HG03460 (cell line): ENCODE results near the gene MLH3.

ENCODE experiments used
- ATAC-seq: cut with Tn5 transposase; IDR thresholded peaks from one replicate; pipeline ENCODE4 v1.9.1; 2021; ENCODE audit not compliant: unreplicated experiment

Gene MLH3

DNA sequence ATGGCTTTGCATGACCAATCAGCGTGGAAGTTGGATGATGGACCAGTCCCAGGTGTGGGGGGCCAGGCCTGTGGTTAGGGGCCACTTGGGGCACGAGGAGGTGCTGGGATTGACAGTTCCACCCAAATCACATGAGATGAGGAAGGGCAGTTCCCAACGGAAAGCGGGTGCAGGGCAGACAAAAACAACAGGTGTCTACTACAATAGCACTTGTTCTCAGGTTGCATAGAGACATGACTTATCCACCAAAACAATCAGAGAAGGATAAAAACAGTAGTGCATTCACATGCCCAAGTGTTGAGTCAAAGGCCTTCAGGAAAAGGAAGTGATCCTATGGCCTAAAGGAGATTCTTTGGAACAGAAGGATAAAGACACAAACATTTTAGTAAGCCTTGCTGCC lies 63.1 kb downstream of the MLH3 start:
- no peak for ATAC-seq

- ATAC-seq = no peak
Measured at GRCh38 chr14:74985806-74986205, 65.5 kb downstream of the MLH3 start.

DNA sequence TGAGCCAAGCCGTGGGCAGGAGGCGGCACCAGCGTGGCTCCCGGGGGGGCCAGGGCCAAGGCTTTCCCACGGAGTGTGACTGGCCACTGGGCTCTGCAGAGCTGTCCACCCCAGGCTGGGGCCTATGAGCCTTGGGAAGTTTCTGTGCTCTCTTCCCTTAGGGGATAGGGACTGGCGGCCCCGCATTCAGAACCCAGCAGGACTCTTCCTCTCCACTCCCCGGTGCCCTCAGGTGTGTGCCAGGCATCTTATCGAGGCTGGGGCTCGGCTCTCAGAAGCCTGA lies 66.3 kb downstream of the MLH3 start:
- ATAC-seq = no peak

- no peak for ATAC-seq
Measured at GRCh38 chr14:74984236-74985027, 66.8 kb downstream of the MLH3 start.

- ATAC-seq = no peak
Measured at GRCh38 chr14:74983343-74983742, 67.9 kb downstream of the MLH3 start.

DNA sequence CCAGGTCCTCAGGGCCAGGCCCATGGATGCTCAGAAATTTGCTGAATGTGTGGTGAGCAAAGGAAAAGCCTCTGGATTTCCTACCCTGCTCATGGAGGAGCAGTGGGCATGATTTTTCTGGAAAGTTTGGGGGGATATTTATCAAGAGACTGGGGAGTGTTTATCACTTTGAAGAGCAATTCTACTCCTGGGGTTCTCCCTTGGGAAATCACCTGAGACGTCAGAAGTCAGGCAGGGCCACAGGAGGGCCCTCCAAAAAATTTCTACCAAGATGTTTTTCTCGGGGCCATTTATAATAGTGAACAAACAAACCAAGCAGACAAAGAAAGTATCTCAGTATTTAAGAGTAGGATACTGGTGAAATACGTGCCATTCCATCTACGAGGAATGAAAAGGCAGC lies 68.6 kb downstream of the MLH3 start:
- ATAC-seq = no peak

- no peak for ATAC-seq
Measured at GRCh38 chr14:74981833-74982232, 69.4 kb downstream of the MLH3 start.

- ATAC-seq = no peak
Measured at GRCh38 chr14:74981462-74981782, 69.8 kb downstream of the MLH3 start.

DNA sequence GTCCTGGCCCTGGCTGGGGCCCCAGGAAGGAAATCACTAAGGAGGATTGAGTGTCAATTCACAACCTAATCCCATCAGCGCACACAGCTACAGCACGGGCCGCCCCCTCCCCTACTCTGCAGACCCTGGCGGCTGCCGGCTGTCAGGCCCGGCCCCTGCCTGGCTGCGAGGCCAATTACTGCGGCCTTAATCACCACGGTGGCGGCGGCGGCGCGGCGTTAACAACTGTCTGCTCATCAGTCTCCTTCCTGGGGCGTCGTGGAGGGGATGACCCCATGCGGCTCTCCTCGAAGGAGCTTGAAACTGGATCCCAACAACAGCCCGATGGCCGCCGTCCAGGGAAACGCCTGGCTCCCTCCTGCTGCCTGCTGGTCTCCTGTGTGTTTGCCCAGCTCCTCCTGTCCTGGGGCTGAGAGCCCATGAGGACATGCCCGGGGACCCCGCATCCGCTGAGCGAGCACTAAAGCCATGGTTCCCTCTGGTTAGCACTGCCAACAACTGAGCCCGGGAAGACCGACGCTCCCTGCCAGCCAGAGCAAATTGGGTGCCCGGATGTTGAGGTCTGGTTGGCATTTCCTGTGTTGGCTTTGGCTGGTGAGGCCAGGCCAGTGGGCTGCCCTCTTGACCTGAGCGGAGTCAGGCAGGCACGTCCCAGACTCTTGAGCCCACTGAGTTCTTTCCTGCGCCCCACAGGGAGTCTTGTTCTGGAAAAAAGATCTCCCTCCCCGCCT lies 70.4 kb downstream of the MLH3 start:
- ATAC-seq = no peak

- ATAC-seq = no peak
Measured at GRCh38 chr14:74980398-74980730, 70.9 kb downstream of the MLH3 start.

- no peak for ATAC-seq
Measured at GRCh38 chr14:74979442-74980397, 71.5 kb downstream of the MLH3 start.

GRCh38 chr14:74979029-74979428 lies 72.2 kb downstream of the MLH3 start:
- no peak for ATAC-seq

- ATAC-seq = no peak
Measured at GRCh38 chr14:74978416-74978947, 72.8 kb downstream of the MLH3 start.

DNA sequence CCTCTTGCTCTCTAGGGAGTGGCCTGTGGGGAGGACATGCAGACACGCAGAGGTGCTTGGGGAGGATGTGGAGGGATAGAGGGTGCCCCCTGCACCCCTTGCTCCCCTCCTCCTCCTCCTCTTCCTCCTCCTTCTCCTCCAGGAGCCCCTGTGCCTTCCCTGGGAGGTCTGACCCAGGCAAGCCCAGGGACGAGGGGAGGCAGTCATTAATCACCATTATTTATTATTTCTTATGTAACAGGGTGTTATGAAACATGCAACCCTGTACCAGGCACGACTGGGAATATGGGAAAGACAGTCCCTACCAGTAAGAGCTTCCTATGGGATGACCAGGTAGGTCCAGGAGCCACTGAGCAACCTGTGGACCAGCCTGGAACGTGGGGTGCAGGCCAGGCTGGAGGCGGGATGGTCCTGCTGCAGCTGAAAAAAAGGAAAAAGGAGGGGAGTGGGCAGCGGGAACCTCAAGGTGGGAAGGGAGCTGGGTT lies 73.3 kb downstream of the MLH3 start:
- no peak for ATAC-seq

DNA sequence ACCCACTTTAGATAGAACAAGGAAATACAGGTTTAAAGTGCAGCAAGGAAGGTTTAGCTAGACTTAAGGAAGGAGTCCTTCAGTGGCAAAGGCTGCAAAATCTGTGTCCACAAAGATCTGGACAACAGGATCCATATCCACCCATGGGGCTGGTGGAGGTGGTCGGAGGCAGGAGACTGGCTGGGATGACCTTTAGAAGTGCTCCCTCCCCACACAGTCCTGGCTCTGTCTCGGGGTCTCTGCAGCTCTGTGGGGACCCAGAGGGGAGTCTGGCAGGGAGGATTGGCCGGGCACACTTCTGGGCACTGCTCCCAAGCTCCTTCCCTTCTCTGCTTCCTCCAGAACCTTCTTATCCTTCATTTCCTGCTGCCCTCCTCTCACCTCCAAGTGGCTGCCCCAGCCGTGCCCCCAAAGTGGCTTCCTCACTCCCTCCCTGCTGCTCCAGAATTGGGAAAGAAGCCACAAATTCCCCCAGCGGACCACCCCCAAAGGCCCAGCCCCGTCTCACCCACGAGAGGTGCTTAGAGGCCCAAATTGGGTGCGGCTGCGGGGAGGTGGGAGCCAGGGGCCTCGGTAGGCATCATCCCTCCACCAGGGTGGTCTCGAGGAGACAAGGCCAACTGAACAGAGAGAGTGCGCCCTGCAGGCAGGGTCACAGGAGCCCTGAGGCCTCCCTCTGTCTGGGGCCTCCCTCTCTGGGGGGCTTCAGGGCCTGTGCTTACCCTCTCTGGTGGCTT lies 73.9 kb downstream of the MLH3 start:
- no peak for ATAC-seq

DNA sequence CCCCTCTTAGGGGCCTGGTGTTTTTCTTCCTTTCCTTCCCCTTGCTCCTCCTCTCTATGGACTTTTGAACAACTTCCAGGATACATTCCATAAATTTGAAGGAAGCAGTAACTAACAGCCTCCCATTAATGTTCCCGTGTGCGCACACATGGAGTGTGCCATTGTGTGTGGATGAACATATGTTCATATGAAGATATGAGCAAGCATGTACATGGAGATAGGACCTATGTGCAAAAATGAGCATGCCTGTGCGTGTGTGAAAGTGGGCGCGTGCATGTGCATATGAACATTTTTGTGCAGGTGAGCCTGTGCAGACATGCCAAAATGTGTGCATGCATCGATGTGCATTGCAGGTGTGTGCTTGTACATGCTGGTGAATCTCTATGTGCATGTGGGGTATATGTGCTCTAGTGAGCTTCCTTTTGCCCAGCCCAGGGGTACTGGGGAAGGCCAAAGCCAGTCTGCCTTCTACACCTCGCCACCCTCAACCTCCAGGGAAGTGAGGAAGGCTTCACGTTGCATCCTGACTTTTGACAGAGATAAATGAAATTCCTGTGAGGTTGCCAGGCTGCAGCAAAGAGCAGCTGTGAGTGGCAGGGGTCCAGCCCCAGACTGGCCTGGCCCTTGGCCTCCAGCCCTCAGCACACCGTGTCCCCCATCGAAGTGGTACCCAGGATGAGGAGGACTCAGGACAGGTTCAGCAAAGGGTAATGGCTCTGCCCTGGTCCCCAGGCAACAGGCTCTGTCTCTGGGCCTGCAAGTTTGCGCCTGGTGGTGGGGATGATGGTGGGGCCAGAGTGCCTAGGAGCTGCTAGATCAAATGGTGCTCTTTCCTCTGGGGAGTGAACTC lies 74.8 kb downstream of the MLH3 start:
- ATAC-seq = no peak

DNA sequence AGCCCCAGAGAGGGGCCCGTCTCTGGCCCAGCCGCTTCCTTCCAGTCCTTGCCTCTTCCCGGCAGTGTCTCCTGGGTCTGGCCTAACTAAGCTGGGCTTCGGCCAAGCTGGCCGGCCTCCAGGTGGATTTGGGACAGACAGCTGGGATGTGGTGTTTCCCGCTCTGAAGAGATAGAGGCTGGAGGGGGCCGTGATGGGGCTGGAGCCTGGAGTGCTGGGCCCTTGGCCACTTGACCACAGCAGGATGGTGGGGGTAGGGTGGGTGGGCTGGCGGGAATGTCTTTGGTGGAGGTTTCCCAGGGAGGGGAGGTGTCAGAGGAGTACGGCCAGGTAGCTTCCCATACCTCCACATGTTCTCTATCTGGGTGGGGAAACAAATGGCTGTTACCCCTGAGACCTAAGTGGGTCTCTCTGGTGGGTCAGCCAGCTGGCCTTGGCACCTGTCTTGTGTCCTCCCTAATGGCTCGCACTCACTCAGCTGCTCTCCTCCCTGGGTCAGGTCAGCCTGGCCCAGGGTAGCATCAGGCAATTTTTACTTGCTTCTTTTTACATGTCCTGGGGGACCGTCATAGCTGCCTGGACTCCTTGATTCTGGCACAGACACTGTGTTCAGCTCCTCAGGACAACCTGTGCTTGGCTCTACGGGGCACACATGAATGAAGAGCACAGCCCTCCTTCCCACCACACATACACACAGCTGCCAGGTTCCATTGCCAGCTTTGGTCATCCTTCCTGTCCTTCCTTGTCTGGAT lies 76.0 kb downstream of the MLH3 start:
- ATAC-seq = no peak

DNA sequence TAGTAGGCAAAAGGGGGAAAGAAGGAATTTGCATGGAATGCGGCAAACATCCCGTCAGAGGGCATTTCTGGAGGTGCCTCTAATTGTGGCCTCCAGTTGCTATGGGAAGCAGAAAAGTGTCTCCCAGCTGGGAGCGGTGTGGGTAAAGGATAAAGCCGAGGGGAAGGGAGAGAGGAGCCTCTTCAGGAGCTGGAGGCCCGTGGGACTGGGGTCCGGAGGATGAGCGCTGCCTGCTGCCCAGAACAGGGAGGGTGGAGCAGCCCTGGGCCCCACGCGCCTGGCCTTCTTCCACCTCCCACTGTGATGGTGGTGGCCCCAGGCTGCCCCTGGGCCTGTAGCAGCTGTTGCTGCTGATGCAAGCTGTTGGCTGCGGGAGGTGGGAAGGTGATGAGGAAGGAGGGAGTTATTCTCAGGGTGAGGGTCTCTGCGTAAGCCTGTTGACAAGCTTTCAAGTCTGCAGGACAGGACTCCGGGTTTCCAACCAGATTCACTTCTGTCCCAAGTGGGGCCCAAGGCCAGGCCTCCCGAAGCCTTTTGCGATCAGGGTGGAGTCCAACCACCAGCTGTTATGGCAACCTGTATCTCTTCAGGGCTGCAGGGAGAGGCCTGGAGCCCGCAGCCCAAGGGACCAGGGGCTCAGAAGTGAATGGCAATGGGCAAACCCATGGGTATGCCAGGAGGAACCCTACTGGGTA lies 76.8 kb downstream of the MLH3 start:
- no peak for ATAC-seq
